ENCODE data around the gene TXLNB.
"Not testable (repeated sequence)": the region's sequence is repeated elsewhere in the genome, so short reads cannot be mapped to it uniquely, and the experiment has no call there.

Gene TXLNB

GRCh38 chr6:139235661-139236060 lies 56.1 kb downstream of the TXLNB start:
- no peak for DNase-seq (ENCODE audit: low read depth, low spot score)

GRCh38 chr6:139234193-139234592 lies 57.6 kb downstream of the TXLNB start:
- not testable (repeated sequence) for DNase-seq (ENCODE audit: low read depth, low spot score)

GRCh38 chr6:139231206-139231605 lies 60.6 kb downstream of the TXLNB start:
- no peak for DNase-seq (ENCODE audit: low read depth, low spot score)

- DNase-seq (ENCODE audit: low read depth, low spot score), result no peak
Measured at GRCh38 chr6:139230391-139230840, 61.4 kb downstream of the TXLNB start.

- DNase-seq (ENCODE audit: low read depth, low spot score), result not testable (repeated sequence)
Measured at GRCh38 chr6:139228387-139228786, 63.4 kb downstream of the TXLNB start.

GRCh38 chr6:139219746-139220145 lies 72.1 kb downstream of the TXLNB start:
- DNase-seq (ENCODE audit: low read depth, low spot score), result no peak

GRCh38 chr6:139219271-139219729 lies 72.5 kb downstream of the TXLNB start:
- DNase-seq (ENCODE audit: low read depth, low spot score), result peak; percentile 73

GRCh38 chr6:139212460-139212859 lies 79.3 kb downstream of the TXLNB start:
- DNase-seq (ENCODE audit: low read depth, low spot score), result not testable (repeated sequence)

- not testable (repeated sequence) for DNase-seq (ENCODE audit: low read depth, low spot score)
Measured at GRCh38 chr6:139210766-139211165, 81.0 kb downstream of the TXLNB start.

GRCh38 chr6:139205843-139206242 lies 86.0 kb downstream of the TXLNB start:
- DNase-seq (ENCODE audit: low read depth, low spot score), result no peak

- DNase-seq (ENCODE audit: low read depth, low spot score), result no peak
Measured at GRCh38 chr6:139204978-139205377, 86.8 kb downstream of the TXLNB start.

- DNase-seq (ENCODE audit: low read depth, low spot score), result no peak
Measured at GRCh38 chr6:139201378-139201777, 90.4 kb downstream of the TXLNB start.

- DNase-seq (ENCODE audit: low read depth, low spot score), result no peak
Measured at GRCh38 chr6:139198529-139199288, 93.1 kb downstream of the TXLNB start.

GRCh38 chr6:139194740-139195139 lies 97.1 kb downstream of the TXLNB start:
- no peak for DNase-seq (ENCODE audit: low read depth, low spot score)

All from smooth muscle cell of the brain vasculature (primary cell).